Uterus (tissue), 4 donors: ENCODE data around the gene ZC2HC1B. TPM values are rescaled to one million over a fixed set of nuclear protein-coding genes. Genes with fewer than 3 reads are reported as not detected.

ENCODE experiments used
- DNase-seq, 2 donors: peaks; one replicate each; pipeline ENCODE4 v3.0.0-alpha.2; 2019 to 2020
- H3K27ac ChIP-seq, 2 donors: fragments of 200-600 bp; sonication (generic); 1 replicate in 1 of 2; 2 replicates in 1 of 2; pipeline ENCODE4 v1.5.1; 2016 to 2018
- H3K27me3 ChIP-seq, 2 donors: fragments of 200-600 bp; sonication (generic); one replicate each; pipeline ENCODE4 v1.5.1; 2018 to 2019; ENCODE audit warnings: control low read depth in 1 of 2
- H3K36me3 ChIP-seq, 2 donors: fragments of 200-600 bp; sonication (generic); one replicate each; pipeline ENCODE4 v1.5.1; 2019; ENCODE audit warnings: control low read depth in 1 of 2
- H3K4me1 ChIP-seq, 2 donors: fragments of 200-600 bp; sonication (generic); one replicate each; pipeline ENCODE4 v1.5.1; 2018 to 2019; ENCODE audit warnings: control low read depth in 1 of 2
- H3K4me3 ChIP-seq, 2 donors: fragments of 200-600 bp; sonication (generic); 1 replicate in 1 of 2; 2 replicates in 1 of 2; pipeline ENCODE4 v1.5.1; 2018 to 2019; ENCODE audit warnings: mild to moderate bottlenecking in 1 of 2
- H3K9me3 ChIP-seq, 2 donors: fragments of 200-600 bp; sonication (generic); one replicate each; pipeline ENCODE4 v1.5.1; 2019; ENCODE audit warnings: control low read depth in 1 of 2
- CTCF ChIP-seq, 4 experiments: fragments of 200-600 bp in 2 of 4; fragments of 450-650 bp in 2 of 4; sonication (generic) in 2 of 4; IDR thresholded peaks; one replicate each; pipeline ENCODE4 v1.5.1; 2016 to 2019; ENCODE audit warnings: antibody characterized with exemption in 4 of 4, mild to moderate bottlenecking in 2 of 4, moderate library complexity in 1 of 4
- POLR2A ChIP-seq, 2 donors: fragments of 450-650 bp; IDR thresholded peaks; one replicate each; pipeline ENCODE4 v1.6.1; 2016; ENCODE audit warnings: antibody characterized with exemption in 2 of 2, mild to moderate bottlenecking in 1 of 2, moderate library complexity in 1 of 2
- intact Hi-C: fragments of 100-400 bp; cut with DNase I; formaldehyde crosslinking; loops from one replicate; pipeline ENCODE4 v1.15.1; 2023; ENCODE audit warnings: low total_unique reads
- total RNA-seq, 4 donors: library from RNA; depleted of rRNA in 3 of 4; stranded (reverse); fragments of >200 nt in 3 of 4; gene quantifications; one replicate each; pipeline versions ENCODE4 v1.1.0 to v1.2.4, GENCODE V29; 2014 to 2023
- donor health status: DM: yes; HTN: yes; CAD: no.

ZC2HC1B gene
- total RNA-seq, 4 donors from 2014 or later, result 0.35 TPM; not detected in 3

DNA sequence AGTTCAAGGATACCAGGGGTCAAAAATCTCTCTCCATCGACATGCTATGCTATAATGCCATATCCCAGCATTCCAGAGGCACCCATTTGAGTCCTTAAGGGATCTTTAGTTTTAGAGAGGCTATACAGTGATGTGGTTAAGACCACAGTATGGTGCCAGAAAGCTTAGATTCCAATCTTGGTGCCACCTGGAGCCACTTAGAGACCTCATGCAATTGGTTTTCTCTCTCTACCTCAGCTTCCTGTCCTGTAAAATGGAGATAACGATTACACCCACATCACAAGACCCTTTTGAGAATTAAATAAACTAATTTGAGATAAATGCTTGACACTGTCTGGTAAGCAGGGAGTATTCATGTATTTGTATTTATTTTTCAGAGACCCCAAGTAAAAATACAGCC lies 104.8 kb downstream of the ZC2HC1B start:
- Histone ChIP-seq H3K36me3 (no peaks in the 10 kb centered on the region), H3K9me3 (no peaks in the 10 kb centered on the region), H3K27me3 (no peaks in the 10 kb centered on the region), H3K4me1 (no peaks in the 10 kb centered on the region), H3K27ac (no peak overlapping the region), H3K4me3 (no peak overlapping the region)
- no peak for DNase-seq
- intact Hi-C loops, result no loop called here
- TF ChIP-seq POLR2A (IDR thresholded peaks at IDR 0.05) (no peak), CTCF (IDR thresholded peaks at IDR 0.05) (no peak)

GRCh38 chr6:143970456-143971218 lies 106.4 kb downstream of the ZC2HC1B start:
- H3K36me3 ChIP-seq, result no peaks in the 10 kb centered on the region
- H3K27me3 ChIP-seq, result no peaks in the 10 kb centered on the region
- H3K27ac ChIP-seq, result peak overlapping the region; percentile 43 to 58
- intact Hi-C loops, result no loop called here
- H3K4me1 ChIP-seq, result no peaks in the 10 kb centered on the region
- H3K4me3 ChIP-seq, result no peak overlapping the region
- DNase-seq, result no peak
- no peaks in the 10 kb centered on the region for H3K9me3 ChIP-seq
- no peak for TF ChIP-seq POLR2A (IDR thresholded peaks at IDR 0.05)
- no peak for TF ChIP-seq CTCF (IDR thresholded peaks at IDR 0.05)

DNA sequence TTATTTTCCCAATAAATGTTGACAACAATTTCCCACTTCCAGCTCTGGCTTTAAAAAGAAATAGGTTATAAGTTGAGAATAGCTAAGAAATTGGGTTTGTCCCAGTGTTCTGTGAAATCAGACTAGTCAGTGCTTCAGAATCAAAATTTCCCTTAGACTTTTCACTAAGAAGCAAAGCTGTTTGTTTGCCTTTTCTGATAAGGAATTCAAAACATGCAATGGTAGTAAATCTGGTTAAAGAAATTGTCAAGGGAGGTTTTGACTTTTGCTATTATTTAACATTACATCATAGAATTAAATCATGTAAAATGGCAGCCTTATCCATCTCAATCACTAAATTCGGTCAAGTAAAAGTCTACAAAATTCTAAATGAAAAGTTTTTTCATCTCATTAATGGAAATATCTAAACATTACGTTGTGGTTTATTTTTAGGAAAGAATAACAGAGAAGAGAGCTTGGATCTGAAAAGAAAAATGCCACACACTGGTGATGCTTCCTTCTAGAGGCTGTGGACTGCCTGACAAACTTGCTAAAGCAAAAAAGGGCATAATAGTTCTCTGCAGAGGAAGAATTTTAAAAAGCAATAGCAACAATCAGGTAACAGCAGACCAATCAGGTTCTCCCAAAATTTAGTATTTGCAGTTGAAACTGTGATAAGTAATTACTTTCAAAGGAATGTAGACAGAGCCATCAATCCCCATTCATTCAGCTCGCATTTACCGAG lies 107.4 kb downstream of the ZC2HC1B start:
- TF ChIP-seq POLR2A (IDR thresholded peaks at IDR 0.05) (no peak), CTCF (IDR thresholded peaks at IDR 0.05) (no peak)
- DNase-seq, result no peak
- Histone ChIP-seq H3K27me3 (no peaks in the 10 kb centered on the region), H3K9me3 (no peaks in the 10 kb centered on the region), H3K27ac (peak overlapping the region; percentile 43 to 58), H3K4me1 (no peaks in the 10 kb centered on the region), H3K4me3 (no peak overlapping the region), H3K36me3 (no peaks in the 10 kb centered on the region)
- intact Hi-C loops, result no loop called here

GRCh38 chr6:143973097-143973966 lies 109.1 kb downstream of the ZC2HC1B start:
- H3K4me3 ChIP-seq, result no peak overlapping the region
- H3K4me1 ChIP-seq, result no peaks in the 10 kb centered on the region
- intact Hi-C loops, result no loop called here
- H3K27ac ChIP-seq, result no peak overlapping the region
- H3K36me3 ChIP-seq, result no peaks in the 10 kb centered on the region
- H3K27me3 ChIP-seq, result no peaks in the 10 kb centered on the region
- DNase-seq, result no peak
- TF ChIP-seq CTCF (IDR thresholded peaks at IDR 0.05) (no peak), POLR2A (IDR thresholded peaks at IDR 0.05) (no peak)
- H3K9me3 ChIP-seq, result no peaks in the 10 kb centered on the region
